ENCODE data around the gene DAPK2.

- TF ChIP-seq CTCF (conservative IDR thresholded peaks at IDR 0.05; ENCODE audit: low read length) (no peak), EZH2phosphoT487 (IDR thresholded peaks at IDR 0.05; ENCODE audit: borderline replicate concordance) (no peak)
Observed at GRCh38 chr15:63948436-63948835, 97.8 kb downstream of the DAPK2 start.

All from Loucy (cell line).